ENCODE results near the gene PASK.

PASK gene

GRCh38 chr2:241179899-241180298 is 30.6 kb upstream of the PASK start:
- DNase-seq: no peak

GRCh38 chr2:241178961-241179360 is 29.7 kb upstream of the PASK start:
- no peak for DNase-seq

GRCh38 chr2:241177526-241178334 is 28.5 kb upstream of the PASK start:
- DNase-seq: no peak

- no peak for DNase-seq
Measured at GRCh38 chr2:241173557-241173956, 24.3 kb upstream of the PASK start.

- DNase-seq: no peak
Measured at GRCh38 chr2:241168366-241168765, 19.1 kb upstream of the PASK start.

- DNase-seq: no peak
Measured at GRCh38 chr2:241163601-241164118, 14.4 kb upstream of the PASK start.

- no peak for DNase-seq
Measured at GRCh38 chr2:241161646-241162281, 12.5 kb upstream of the PASK start.

GRCh38 chr2:241160318-241160717 is 11.0 kb upstream of the PASK start:
- DNase-seq: no peak

- no peak for DNase-seq
Measured at GRCh38 chr2:241159116-241159515, 9.8 kb upstream of the PASK start.

GRCh38 chr2:241158546-241158900 is 9.3 kb upstream of the PASK start:
- no peak for DNase-seq

GRCh38 chr2:241157841-241158545 is 8.7 kb upstream of the PASK start:
- no peak for DNase-seq

- no peak for DNase-seq
Measured at GRCh38 chr2:241156971-241157441, 7.7 kb upstream of the PASK start.

- DNase-seq: no peak
Measured at GRCh38 chr2:241155936-241156335, 6.7 kb upstream of the PASK start.

GRCh38 chr2:241154915-241155314 is 5.6 kb upstream of the PASK start:
- DNase-seq: no peak

- no peak for DNase-seq
Measured at GRCh38 chr2:241153616-241154015, 4.3 kb upstream of the PASK start.

GRCh38 chr2:241151934-241152660 is 2.8 kb upstream of the PASK start:
- DNase-seq: no peak

- DNase-seq: no peak
Measured at GRCh38 chr2:241150660-241151530, 1.6 kb upstream of the PASK start.

GRCh38 chr2:241149925-241150659 is 820 bp upstream of the PASK start, which contains the start of gene PPP1R7:
PPP1R7 (plus strand) TSS chr2:241150467; CDS start chr2:241150496, 29 bp downstream.
- DNase-seq: peak; percentile 93

GRCh38 chr2:241149675-241149924 is 328 bp upstream of the PASK start:
- no peak for DNase-seq

- DNase-seq: no peak
Measured at GRCh38 chr2:241148239-241148638, 1.0 kb downstream of the PASK start.

- no peak for DNase-seq
Measured at GRCh38 chr2:241147336-241147735, 1.9 kb downstream of the PASK start.

Measured in activated CD4-positive, alpha-beta T cell treated with anti-CD3 and anti-CD28 coated beads, Interleukin-2, amount 50 U/mL, for 1 hour (primary cell).